K562 (cell line): Measurements from ENCODE around the gene TIPARP. TPM values are rescaled to one million over a fixed set of nuclear protein-coding genes. Genes with fewer than 3 reads are reported as not detected.
"Not testable (repeated sequence)": the region's sequence is repeated elsewhere in the genome, so short reads cannot be mapped to it uniquely, and the experiment has no call there.

Experiments used
- ATAC-seq: fragments of 200-7000 bp; cut with Tn5 transposase; 3 replicates; pipeline ENCODE4 v1.9.1; 2020; ENCODE audit warnings: moderate library complexity
- BruUV-seq: library from RNA; stranded (reverse); fragments of 400-500 nt; replicated peaks from 2 replicates; lab custom pipeline; 2021; lab: Mats Ljungman, UMichigan
- CTCF ChIA-PET: fragments of 300-600 bp; formaldehyde crosslinking; extraction: SDS; loops from one replicate; lab custom pipeline; 2021; ENCODE audit warnings: low intra/inter-chr PET ratio; lab: Yijun Ruan, JAX
- POLR2A ChIA-PET: fragments of 300-600, 350-650 bp; sonication (Branson Sonifier 250); formaldehyde crosslinking; extraction: SDS; loops from one replicate; lab custom pipeline; 2021; ENCODE audit warnings: antibody characterized with exemption, inconsistent platforms; lab: Yijun Ruan, JAX
- DNase-seq, 4 experiments: peaks; one replicate each; pipeline versions ENCODE4 v3.0.0 to v3.0.0-alpha.2; 2011 to 2018; ENCODE audit warnings: low spot score in 3 of 4, mixed read lengths in 3 of 4; ENCODE audit errors: extremely low read depth in 1 of 4
- FAIRE-seq: peaks from 2 replicates; lab custom pipeline; 2011; peaks lifted over from hg19 to GRCh38; lab: Jason Lieb, UNC
- H2AFZ ChIP-seq: 2 replicates; pipeline ENCODE4 v1.6.0; 2011; ENCODE audit warnings: low read depth, low read length, control low read depth, inconsistent platforms
- H3K27ac ChIP-seq: fragments of 200-600 bp; 3 replicates; pipeline ENCODE4 v1.8.0; 2011; ENCODE audit warnings: low read depth, mild to moderate bottlenecking, control low read depth, inconsistent platforms, low read length, moderate library complexity, mixed read lengths; ENCODE audit errors: extremely low read depth
- H3K27me3 ChIP-seq, 2 experiments: fragments of 300-600 bp in 1 of 2; 2 replicates in 1 of 2; 3 replicates in 1 of 2; pipeline versions ENCODE4 v1.6.0 to v1.8.0; 2011; ENCODE audit warnings: inconsistent platforms in 2 of 2, low read length in 2 of 2, mild to moderate bottlenecking in 1 of 2, mixed read lengths in 1 of 2, moderate library complexity in 1 of 2; ENCODE audit not compliant: control insufficient read depth in 2 of 2, insufficient read depth in 2 of 2
- H3K36me3 ChIP-seq: fragments of 300-600 bp; 3 replicates; pipeline ENCODE4 v1.8.0; 2011; ENCODE audit warnings: mild to moderate bottlenecking, low read length, inconsistent platforms; ENCODE audit not compliant: control insufficient read depth, insufficient read depth
- H3K4me1 ChIP-seq, 2 experiments: fragments of 200-600 bp in 1 of 2; replicated peaks in 1 of 2; 2 replicates in 1 of 2; 3 replicates in 1 of 2; pipeline versions ENCODE4 v1.5.1 to v1.8.0; 2011; ENCODE audit warnings: inconsistent platforms in 2 of 2, low read length in 2 of 2, mild to moderate bottlenecking in 1 of 2, mixed read lengths in 1 of 2, moderate library complexity in 1 of 2; ENCODE audit not compliant: control insufficient read depth in 2 of 2, insufficient read depth in 2 of 2
- H3K4me2 ChIP-seq: 2 replicates; pipeline ENCODE4 v1.6.1; 2011; ENCODE audit warnings: low read length, control low read depth, inconsistent platforms, mixed read lengths; ENCODE audit not compliant: insufficient read depth
- H3K4me3 ChIP-seq: fragments of 200-600 bp; sonication (generic), shearing (Covaris generic); 2 replicates; pipeline ENCODE4 v1.5.1; 2016; ENCODE audit warnings: control low read depth, inconsistent platforms
- H3K79me2 ChIP-seq: fragments of 200-600 bp; 3 replicates; pipeline ENCODE4 v1.8.0; 2011; ENCODE audit warnings: low read length, inconsistent platforms; ENCODE audit not compliant: control insufficient read depth, insufficient read depth
- H3K9ac ChIP-seq, 2 experiments: 2 replicates each; pipeline versions ENCODE4 v1.6.0 to v1.6.1; 2011; ENCODE audit warnings: low read depth in 2 of 2, low read length in 2 of 2, control low read depth in 1 of 2, inconsistent platforms in 1 of 2, mild to moderate bottlenecking in 1 of 2, mixed read lengths in 1 of 2; ENCODE audit not compliant: insufficient read depth in 1 of 2
- H3K9me1 ChIP-seq: one replicate; pipeline ENCODE4 v1.6.0; 2011; ENCODE audit warnings: inconsistent platforms, mild to moderate bottlenecking, low read length, moderate library complexity; ENCODE audit not compliant: control insufficient read depth, insufficient read depth
- H3K9me3 ChIP-seq: replicated peaks from 2 replicates; pipeline ENCODE4 v1.5.1; 2011; ENCODE audit warnings: low read depth, low read length, inconsistent platforms; ENCODE audit not compliant: control insufficient read depth, insufficient read depth
- H4K20me1 ChIP-seq: replicated peaks from 2 replicates; pipeline ENCODE4 v1.6.1; 2011; ENCODE audit warnings: low read length, inconsistent platforms, mixed read lengths; ENCODE audit not compliant: control insufficient read depth, insufficient read depth
- CAMTA2 ChIP-seq: fragments of 250-450 bp; sonication (Bioruptor Pico); conservative IDR thresholded peaks from 2 replicates; pipeline ENCODE4 v1.5.1; 2022
- ETS1 ChIP-seq: conservative IDR thresholded peaks from 2 replicates; pipeline ENCODE4 v1.6.1; 2011; ENCODE audit warnings: low read depth, mild to moderate bottlenecking, low read length; ENCODE audit not compliant: control insufficient read depth
- HDGF ChIP-seq: fragments of 450-650 bp; IDR thresholded peaks from 2 replicates; pipeline ENCODE4 v1.6.1; 2016
- MNT ChIP-seq, 2 experiments: fragments of 450-650 bp; conservative IDR thresholded peaks; 2 replicates each; pipeline ENCODE4 v1.6.1; 2017; ENCODE audit warnings: mild to moderate bottlenecking in 2 of 2, moderate library complexity in 2 of 2
- STAT5A ChIP-seq: IDR thresholded peaks from 2 replicates; pipeline ENCODE4 v1.6.1; 2012; ENCODE audit warnings: low read length, inconsistent platforms, borderline replicate concordance
- ZNF431 ChIP-seq: sonication (generic); formaldehyde crosslinking; IDR thresholded peaks from 2 replicates; pipeline ENCODE4 v1.8.0; 2022; ENCODE audit warnings: mild to moderate bottlenecking, missing genetic modification reagents
- ZNF740 ChIP-seq, 3 experiments: fragments of 200-800 bp in 1 of 3; sonication (Bioruptor generic) in 1 of 3; sonication (generic) in 1 of 3; formaldehyde crosslinking in 1 of 3; IDR thresholded peaks; 2 replicates each; pipeline versions ENCODE4 v1.6.1 to v1.8.0; 2016 to 2022; ENCODE audit warnings: mild to moderate bottlenecking in 2 of 3, missing compliant biosample characterization in 2 of 3, missing genetic modification characterization in 2 of 3, missing genetic modification reagents in 1 of 3
- WGBS: fragments of 100-300 bp; shearing (Covaris generic); methylation state at CpG from one replicate; pipeline ENCODE4 v1.1.6; 2016; ENCODE audit warnings: low coverage, mixed read lengths; ENCODE audit not compliant: insufficient coverage; ENCODE audit errors: missing lambda C conversion rate; 5-methylcytosine and 5-hydroxymethylcytosine counted together
- in situ Hi-C: fragments of 300-500 bp; cut with MboI; formaldehyde crosslinking; loops from 4 replicates; pipeline ENCODE4 v1.15.0; 2018; ENCODE audit warnings: inconsistent platforms, mixed read lengths
- intact Hi-C: fragments of 100-400 bp; cut with micrococcal nuclease; formaldehyde crosslinking; loops from 2 replicates; pipeline ENCODE4 v1.14.2; 2022
- polyA plus RNA-seq, 8 experiments: library from polyadenylated mRNA; depleted of rRNA in 4 of 8; stranded (reverse) in 5 of 8; unstranded in 3 of 8; fragments of >200 nt; fragmentation: Nextera tagmentation in 2 of 8; fragmentation: Illumina TruSeq in 1 of 8; extraction: Ambion mirVana in 2 of 8; extraction: Trizol in 1 of 8; gene quantifications; 2 replicates each; pipeline versions ENCODE4 v1.2.1 to v1.2.3, GENCODE V29; 2011 to 2014; ENCODE audit warnings: inconsistent platforms in 1 of 8, missing spikeins in 1 of 8
- total RNA-seq, 7 experiments: library from RNA; depleted of rRNA in 6 of 7; stranded (reverse); fragments of >200 nt in 6 of 7; fragmentation: Illumina TruSeq in 2 of 7; extraction: Trizol in 2 of 7; gene quantifications; 2 replicates each; pipeline versions ENCODE4 v1.2.1 to v1.2.3, GENCODE V29; 2011 to 2021; ENCODE audit warnings: low replicate concordance in 1 of 7

Gene TIPARP
- total and polyA plus RNA-seq, 9 of the 15 experiments (the other 6 are each of a cell fraction or from before 2014, with no cell fraction given), result 2.4 to 29.4 (median 15.1) TPM

- in situ Hi-C loops, result no loop called here
- POLR2A ChIA-PET, result interaction anchor here (0.8 kb wide), 1 partner anchor 10 kb away, joined by 4 read pairs; no protein-coding TSS in a partner anchor
- Histone ChIP-seq H3K9me1 (no peaks in the 10 kb centered on the region), H3K9ac (no peak overlapping the region), H3K4me2 (no peak overlapping the region), H3K36me3 (no peaks in the 10 kb centered on the region), H3K27me3 (no peaks in the 10 kb centered on the region), H3K4me1 (no peaks in the 10 kb centered on the region; a peak in 1 of 5 replicates), H3K79me2 (no peaks in the 10 kb centered on the region), H2AFZ (no peak overlapping the region), H3K9me3 (no peaks in the 10 kb centered on the region), H3K4me3 (no peak overlapping the region), H3K27ac (no peak overlapping the region), H4K20me1 (no peaks in the 10 kb centered on the region)
- TF ChIP-seq MNT (conservative IDR thresholded peaks at IDR 0.05) (no peak), ETS1 (no peak), ZNF740 (CRISPR knock-in tag; IDR thresholded peaks at IDR 0.05) (no peak), ZNF740 (tag; IDR thresholded peaks at IDR 0.05) (no peak), ZNF431 (CRISPR knock-in tag) (no peak), HDGF (no peak), STAT5A (no peak), CAMTA2 (no peak)
- intact Hi-C loops, result no loop called here
- WGBS, result 12% methylated on average over 4 of the region's 4 CpGs
- no TSS peak for BruUV-seq
- no peak for DNase-seq
- CTCF ChIA-PET, result interaction anchor here (0.5 kb wide), 1 partner anchor 15 kb away, joined by 3 read pairs; no protein-coding TSS in a partner anchor
- no peak for ATAC-seq
- FAIRE-seq, result no peak
Observed at GRCh38 chr3:156732715-156733421, 58.5 kb downstream of the TIPARP start.

- FAIRE-seq, DNase-seq, ATAC-seq, H3K27me3 ChIP-seq, CTCF ChIA-PET, H3K36me3 ChIP-seq, H3K4me3 ChIP-seq, H3K79me2 ChIP-seq, H2AFZ ChIP-seq, H3K9me3 ChIP-seq, H3K9me1 ChIP-seq, H3K4me2 ChIP-seq, H3K27ac ChIP-seq, H4K20me1 ChIP-seq, in situ Hi-C loops, BruUV-seq, H3K9ac ChIP-seq, intact Hi-C loops, H3K4me1 ChIP-seq, POLR2A ChIA-PET: not testable (repeated sequence)
- 4% methylated on average over 3 of the region's 3 CpGs for WGBS
Observed at GRCh38 chr3:156734661-156735060, 60.3 kb downstream of the TIPARP start.
